Mesendoderm (in vitro differentiated cells): ENCODE measurements around the gene ANKLE2.

ENCODE experiments used
- DNase-seq: peaks from one replicate; pipeline ENCODE4 v3.0.0; 2013
- H2AK5ac ChIP-seq: 2 replicates; pipeline ENCODE4 v1.6.1; 2013; ENCODE audit warnings: low read length, inconsistent platforms
- H2BK120ac ChIP-seq: 2 replicates; pipeline ENCODE4 v1.6.1; 2013; ENCODE audit warnings: low read depth, mild to moderate bottlenecking, low read length, moderate library complexity, mixed read lengths
- H2BK15ac ChIP-seq: replicated peaks from 2 replicates; pipeline ENCODE4 v1.6.1; 2013; ENCODE audit warnings: low read depth, mild to moderate bottlenecking, moderate library complexity
- H2BK5ac ChIP-seq: 2 replicates; pipeline ENCODE4 v1.6.1; 2013; ENCODE audit warnings: low read length, inconsistent platforms
- H3K18ac ChIP-seq: 2 replicates; pipeline ENCODE4 v1.6.1; 2013; ENCODE audit warnings: mild to moderate bottlenecking, low read length, mixed read lengths
- H3K23ac ChIP-seq: one replicate; pipeline ENCODE4 v1.6.1; 2013; ENCODE audit warnings: low read length
- H3K27ac ChIP-seq: 2 replicates; pipeline ENCODE4 v1.5.1; 2013; ENCODE audit warnings: low read depth, mild to moderate bottlenecking, inconsistent platforms, low read length, moderate library complexity
- H3K27me3 ChIP-seq: 2 replicates; pipeline ENCODE4 v1.6.1; 2013; ENCODE audit warnings: low read length, control low read depth, mild to moderate bottlenecking, inconsistent platforms; ENCODE audit not compliant: insufficient read depth, poor library complexity
- H3K36me3 ChIP-seq: 2 replicates; pipeline ENCODE4 v1.6.1; 2013; ENCODE audit warnings: low read length, inconsistent platforms; ENCODE audit not compliant: control insufficient read depth, insufficient read depth
- H3K4ac ChIP-seq: one replicate; pipeline ENCODE4 v1.6.1; 2013; ENCODE audit warnings: low read depth, mild to moderate bottlenecking, low read length, moderate library complexity
- H3K4me1 ChIP-seq: 2 replicates; pipeline ENCODE4 v1.6.1; 2013; ENCODE audit warnings: low read depth, low read length, inconsistent platforms; ENCODE audit not compliant: control insufficient read depth
- H3K4me2 ChIP-seq: 2 replicates; pipeline ENCODE4 v1.6.1; 2013; ENCODE audit warnings: low read length
- H3K4me3 ChIP-seq: 2 replicates; pipeline ENCODE4 v1.5.1; 2013; ENCODE audit warnings: mild to moderate bottlenecking, low read length
- H3K56ac ChIP-seq: one replicate; pipeline ENCODE4 v1.6.1; 2013; ENCODE audit warnings: low read length
- H3K79me1 ChIP-seq: 2 replicates; pipeline ENCODE4 v1.6.1; 2013; ENCODE audit warnings: low read length, inconsistent platforms
- H3K79me2 ChIP-seq: 2 replicates; pipeline ENCODE4 v1.6.1; 2013; ENCODE audit warnings: mild to moderate bottlenecking, low read length; ENCODE audit not compliant: control insufficient read depth, insufficient read depth
- H3K9ac ChIP-seq: 2 replicates; pipeline ENCODE4 v1.6.1; 2013; ENCODE audit warnings: low read length, inconsistent platforms
- H4K5ac ChIP-seq: one replicate; pipeline ENCODE4 v1.6.1; 2013; ENCODE audit warnings: low read length
- H4K8ac ChIP-seq: one replicate; pipeline ENCODE4 v1.6.1; 2013; ENCODE audit warnings: low read depth, mild to moderate bottlenecking, control low read depth, low read length, moderate library complexity
- WGBS: extraction: QIAGEN DNeasy Blood & Tissue Kit; methylation state at CpG from one replicate; pipeline ENCODE4 v1.1.7; 2013; ENCODE audit warnings: low lambda C conversion rate, missing lambda C conversion rate; ENCODE audit not compliant: insufficient coverage; ENCODE audit errors: extremely low coverage; 5-methylcytosine and 5-hydroxymethylcytosine counted together

The ANKLE2 gene

GRCh38 chr12:132772606-132773005, 11.0 kb upstream of the ANKLE2 start:
- Histone ChIP-seq H2AK5ac (no peak overlapping the region), H2BK15ac (no peak overlapping the region), H3K27ac (no peak overlapping the region), H3K9ac (no peak overlapping the region), H3K79me1 (no peaks in the 10 kb centered on the region), H2BK5ac (no peak overlapping the region), H4K5ac (no peak overlapping the region), H3K4ac (no peak overlapping the region), H3K56ac (no peak overlapping the region), H3K4me1 (no peaks in the 10 kb centered on the region), H3K79me2 (no peaks in the 10 kb centered on the region), H3K4me3 (no peak overlapping the region), H3K27me3 (no peaks in the 10 kb centered on the region), H3K23ac (no peak overlapping the region), H2BK120ac (no peak overlapping the region), H3K4me2 (no peak overlapping the region), H3K36me3 (peaks cover 18% of the 10 kb centered on the region), H4K8ac (no peak overlapping the region), H3K18ac (no peak overlapping the region)
- DNase-seq, result no peak
- no CpG with 5 or more reads among the region's 14 CpGs for WGBS

DNA sequence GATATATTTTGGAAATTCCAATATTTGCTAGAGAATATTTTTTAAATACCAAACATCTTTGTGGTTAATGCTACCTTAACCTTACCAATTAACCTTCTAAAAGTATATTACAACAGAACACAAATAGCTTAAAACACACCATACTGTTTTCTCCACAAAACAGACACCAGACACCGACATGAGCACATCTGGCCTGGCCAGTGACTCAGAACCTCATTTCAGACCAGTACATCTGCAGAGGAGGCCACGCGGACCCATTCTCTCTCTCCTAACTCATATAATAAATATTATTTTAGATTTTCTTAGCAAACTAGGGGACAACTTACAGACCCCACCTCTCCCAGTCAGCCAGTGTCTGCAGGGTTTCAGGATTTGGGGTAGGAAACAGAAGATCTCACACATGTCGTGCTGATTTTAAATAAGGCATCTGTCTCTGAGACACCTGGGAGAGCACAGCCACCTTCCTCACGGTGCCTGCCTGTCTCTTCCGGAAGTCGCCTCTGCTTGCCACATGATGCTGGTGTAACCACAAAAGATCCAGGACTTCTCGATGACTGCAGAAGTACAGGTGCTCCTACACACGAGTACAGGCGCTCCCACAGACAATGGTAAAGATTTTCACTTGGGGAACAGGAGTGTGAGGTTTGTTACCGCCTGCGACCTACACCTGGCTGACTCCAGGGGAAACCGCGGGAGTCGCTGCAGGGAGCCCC, 9.7 kb upstream of the ANKLE2 start:
- H3K36me3 ChIP-seq, result peaks cover 15% of the 10 kb centered on the region

DNA sequence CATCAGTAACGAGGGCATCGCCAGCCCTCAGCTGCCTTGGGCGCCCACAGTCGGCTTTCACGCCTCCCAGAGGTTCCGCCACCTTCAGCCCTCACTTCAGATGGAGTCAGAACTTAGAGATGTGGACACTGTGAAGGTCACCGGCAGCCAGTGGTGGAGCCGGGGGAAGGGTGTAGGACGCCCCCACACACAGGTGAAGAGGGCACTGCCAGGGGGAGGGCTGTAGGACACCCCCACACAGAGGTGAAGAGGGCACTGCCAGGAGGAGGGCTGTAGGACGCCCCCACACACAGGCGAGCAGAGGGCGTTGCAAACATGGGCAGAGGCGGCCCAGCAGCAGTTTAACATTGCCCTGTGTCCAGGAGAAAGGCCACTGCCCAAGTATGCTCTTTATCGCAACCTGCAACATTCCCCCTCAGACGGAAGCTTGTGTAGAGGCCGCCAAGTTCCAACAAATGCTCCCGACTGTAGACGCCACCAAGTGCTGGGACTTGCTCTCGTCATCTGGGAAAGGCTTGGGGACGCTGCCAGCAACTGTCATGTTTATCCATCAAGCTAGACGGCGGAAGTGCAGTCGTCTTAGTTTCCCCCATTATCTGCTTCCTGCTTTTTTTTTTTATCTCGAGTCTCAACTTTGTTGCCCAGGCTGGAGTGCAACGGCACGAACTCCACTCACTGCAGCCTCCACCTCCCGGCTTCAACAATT, 4.9 kb upstream of the ANKLE2 start:
- no peak for DNase-seq
- no peak overlapping the region for H3K4me2 ChIP-seq
- H3K18ac ChIP-seq, result no peak overlapping the region
- no peak overlapping the region for H3K9ac ChIP-seq
- peaks cover under 1% of the 10 kb centered on the region for H3K79me2 ChIP-seq
- no peak overlapping the region for H3K27ac ChIP-seq
- H3K27me3 ChIP-seq, result no peaks in the 10 kb centered on the region
- H2BK5ac ChIP-seq, result no peak overlapping the region
- no peak overlapping the region for H4K5ac ChIP-seq
- no peak overlapping the region for H3K4me3 ChIP-seq
- no CpG with 5 or more reads among the region's 27 CpGs for WGBS
- H2BK15ac ChIP-seq, result no peak overlapping the region
- H3K23ac ChIP-seq, result no peak overlapping the region
- peaks cover 5% of the 10 kb centered on the region for H3K36me3 ChIP-seq
- H3K79me1 ChIP-seq, result peaks cover 2% of the 10 kb centered on the region
- H4K8ac ChIP-seq, result no peak overlapping the region
- H2AK5ac ChIP-seq, result no peak overlapping the region
- H3K56ac ChIP-seq, result no peak overlapping the region
- no peak overlapping the region for H3K4ac ChIP-seq
- no peak overlapping the region for H2BK120ac ChIP-seq
- no peaks in the 10 kb centered on the region for H3K4me1 ChIP-seq

More for the DNA sequence above, 9.7 kb upstream of the ANKLE2 start:
- no peak overlapping the region for H3K27ac ChIP-seq
- H2BK120ac ChIP-seq, result no peak overlapping the region
- no peaks in the 10 kb centered on the region for H3K79me2 ChIP-seq
- no peak overlapping the region for H3K23ac ChIP-seq
- H2AK5ac ChIP-seq, result no peak overlapping the region
- no peak overlapping the region for H3K56ac ChIP-seq
- no peak overlapping the region for H3K4me3 ChIP-seq
- WGBS, result no CpG with 5 or more reads among the region's 15 CpGs
- no peak overlapping the region for H3K4me2 ChIP-seq
- no peaks in the 10 kb centered on the region for H3K27me3 ChIP-seq
- no peak overlapping the region for H4K5ac ChIP-seq
- H3K79me1 ChIP-seq, result no peaks in the 10 kb centered on the region
- H2BK15ac ChIP-seq, result no peak overlapping the region
- no peak for DNase-seq
- H2BK5ac ChIP-seq, result no peak overlapping the region
- H3K4me1 ChIP-seq, result no peaks in the 10 kb centered on the region
- H3K18ac ChIP-seq, result no peak overlapping the region
- no peak overlapping the region for H3K9ac ChIP-seq
- no peak overlapping the region for H3K4ac ChIP-seq
- no peak overlapping the region for H4K8ac ChIP-seq

DNA sequence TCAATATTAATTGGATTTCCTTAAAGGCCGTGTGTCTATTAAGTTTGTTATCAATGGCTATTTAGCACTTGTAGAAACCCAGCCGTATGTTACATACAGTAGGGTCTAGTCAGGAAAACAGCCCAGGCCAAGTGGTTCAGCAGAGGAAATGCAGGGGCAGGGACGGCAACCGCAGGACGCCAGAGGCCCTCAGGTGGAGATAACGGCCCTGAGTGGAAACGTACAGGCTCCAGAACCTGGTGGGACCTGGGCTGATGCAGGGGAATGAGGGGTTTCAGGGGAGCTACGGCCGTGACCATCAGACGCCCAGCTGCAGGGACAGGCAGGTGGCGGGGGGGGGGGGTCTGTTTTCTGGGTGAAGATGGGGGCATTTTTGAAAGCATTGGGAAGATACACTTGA, 3.7 kb upstream of the ANKLE2 start:
- Histone ChIP-seq H3K4me1 (no peaks in the 10 kb centered on the region), H3K4ac (no peak overlapping the region), H3K9ac (no peak overlapping the region), H2AK5ac (no peak overlapping the region), H3K4me2 (no peak overlapping the region), H2BK15ac (no peak overlapping the region), H4K8ac (no peak overlapping the region), H4K5ac (no peak overlapping the region), H3K4me3 (no peak overlapping the region), H3K27me3 (no peaks in the 10 kb centered on the region), H3K23ac (no peak overlapping the region), H3K56ac (no peak overlapping the region), H3K79me1 (peaks cover 2% of the 10 kb centered on the region), H3K27ac (no peak overlapping the region), H3K36me3 (peaks cover 3% of the 10 kb centered on the region), H2BK120ac (no peak overlapping the region), H2BK5ac (no peak overlapping the region), H3K18ac (no peak overlapping the region), H3K79me2 (peaks cover 12% of the 10 kb centered on the region)
- peak; percentile 16 for DNase-seq
- WGBS, result no CpG with 5 or more reads among the region's 11 CpGs

DNA sequence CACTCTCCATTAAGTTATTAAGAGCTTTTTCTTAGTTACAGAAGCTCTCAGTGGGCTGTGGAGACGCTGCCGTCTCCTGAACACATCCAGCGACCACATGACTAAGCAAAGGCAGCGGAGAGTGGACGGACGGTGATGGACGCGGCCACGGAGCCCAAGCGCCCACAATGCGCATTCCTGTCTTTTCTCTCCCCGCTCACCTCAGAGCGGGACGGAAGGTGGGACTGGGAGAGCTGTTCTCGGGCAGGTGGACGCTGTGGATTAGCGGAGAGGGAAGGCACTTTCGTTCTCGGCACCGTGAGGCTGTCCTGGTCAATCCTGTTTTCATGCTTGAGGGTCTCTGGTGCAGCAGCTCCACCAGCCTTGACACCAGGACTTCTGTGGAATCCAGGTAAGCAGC, 2.6 kb upstream of the ANKLE2 start:
- Histone ChIP-seq H2BK15ac (no peak overlapping the region), H2BK120ac (no peak overlapping the region), H3K4ac (no peak overlapping the region), H3K36me3 (peaks cover under 1% of the 10 kb centered on the region), H3K18ac (no peak overlapping the region), H3K23ac (no peak overlapping the region), H3K4me1 (no peaks in the 10 kb centered on the region), H3K79me2 (peaks cover 21% of the 10 kb centered on the region), H3K27me3 (no peaks in the 10 kb centered on the region), H2BK5ac (no peak overlapping the region), H3K27ac (no peak overlapping the region), H3K79me1 (peaks cover 4% of the 10 kb centered on the region), H3K9ac (no peak overlapping the region), H2AK5ac (no peak overlapping the region), H3K56ac (no peak overlapping the region), H3K4me2 (no peak overlapping the region), H4K8ac (no peak overlapping the region), H4K5ac (no peak overlapping the region), H3K4me3 (no peak overlapping the region)
- WGBS, result no CpG with 5 or more reads among the region's 20 CpGs
- no peak for DNase-seq
